ENCODE results near the gene ITFG1. TPM values are rescaled to one million over a fixed set of nuclear protein-coding genes. Genes with fewer than 3 reads are reported as not detected.

The ITFG1 gene
- total RNA-seq, 4 donors from 2014 or later: 40.7 to 54.0 (median 45.2) TPM

DNA sequence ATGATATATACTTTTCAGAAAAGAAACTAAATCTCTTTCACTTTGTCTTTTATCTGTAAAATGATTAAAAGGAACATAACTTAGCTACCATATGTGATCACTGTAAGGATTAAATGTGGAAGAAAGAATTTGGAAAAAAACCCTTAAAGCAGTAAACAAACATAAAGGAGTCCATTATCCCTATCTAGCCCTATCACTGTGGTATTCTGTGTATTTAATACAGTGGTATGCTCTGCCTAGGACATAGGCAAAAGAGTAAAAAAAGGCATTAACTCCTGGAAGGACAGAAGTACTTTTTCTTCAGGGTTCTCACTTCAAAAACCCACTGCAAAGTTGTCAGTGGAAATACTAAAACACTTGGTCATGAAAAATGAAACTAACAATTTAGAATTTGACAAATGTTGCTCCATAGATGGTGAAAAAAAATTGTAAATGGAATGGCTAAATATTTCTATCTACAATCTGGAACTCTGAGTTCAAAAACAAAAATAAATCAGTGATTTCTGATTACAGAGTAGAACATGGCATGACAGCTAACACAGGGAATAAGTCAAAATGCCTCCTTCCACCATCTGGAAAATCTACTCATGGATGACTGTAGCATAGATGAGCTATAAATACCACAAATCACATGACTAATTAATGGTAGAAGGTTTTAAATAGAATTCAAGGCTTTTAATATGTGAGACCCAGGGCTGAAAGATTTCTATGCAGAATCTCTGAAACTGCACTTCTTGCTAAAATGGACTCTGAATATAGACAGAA lies 140.1 kb downstream of the ITFG1 start:
- Histone ChIP-seq H3K4me3 (no peak overlapping the region), H3K9me3 (no peaks in the 10 kb centered on the region), H3K27ac (no peak overlapping the region), H3K36me3 (no peaks in the 10 kb centered on the region), H3K27me3 (no peaks in the 10 kb centered on the region), H3K4me1 (no peaks in the 10 kb centered on the region)
- no peak for TF ChIP-seq POLR2AphosphoS5 (IDR thresholded peaks at IDR 0.05)
- no peak for TF ChIP-seq EP300 (IDR thresholded peaks at IDR 0.05)
- no peak for TF ChIP-seq POLR2A (IDR thresholded peaks at IDR 0.05)
- TF ChIP-seq, protein P1, sequence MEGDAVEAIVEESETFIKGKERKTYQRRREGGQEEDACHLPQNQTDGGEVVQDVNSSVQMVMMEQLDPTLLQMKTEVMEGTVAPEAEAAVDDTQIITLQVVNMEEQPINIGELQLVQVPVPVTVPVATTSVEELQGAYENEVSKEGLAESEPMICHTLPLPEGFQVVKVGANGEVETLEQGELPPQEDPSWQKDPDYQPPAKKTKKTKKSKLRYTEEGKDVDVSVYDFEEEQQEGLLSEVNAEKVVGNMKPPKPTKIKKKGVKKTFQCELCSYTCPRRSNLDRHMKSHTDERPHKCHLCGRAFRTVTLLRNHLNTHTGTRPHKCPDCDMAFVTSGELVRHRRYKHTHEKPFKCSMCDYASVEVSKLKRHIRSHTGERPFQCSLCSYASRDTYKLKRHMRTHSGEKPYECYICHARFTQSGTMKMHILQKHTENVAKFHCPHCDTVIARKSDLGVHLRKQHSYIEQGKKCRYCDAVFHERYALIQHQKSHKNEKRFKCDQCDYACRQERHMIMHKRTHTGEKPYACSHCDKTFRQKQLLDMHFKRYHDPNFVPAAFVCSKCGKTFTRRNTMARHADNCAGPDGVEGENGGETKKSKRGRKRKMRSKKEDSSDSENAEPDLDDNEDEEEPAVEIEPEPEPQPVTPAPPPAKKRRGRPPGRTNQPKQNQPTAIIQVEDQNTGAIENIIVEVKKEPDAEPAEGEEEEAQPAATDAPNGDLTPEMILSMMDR (IDR thresholded peaks at IDR 0.05): no peak
- ATAC-seq: no peak

DNA sequence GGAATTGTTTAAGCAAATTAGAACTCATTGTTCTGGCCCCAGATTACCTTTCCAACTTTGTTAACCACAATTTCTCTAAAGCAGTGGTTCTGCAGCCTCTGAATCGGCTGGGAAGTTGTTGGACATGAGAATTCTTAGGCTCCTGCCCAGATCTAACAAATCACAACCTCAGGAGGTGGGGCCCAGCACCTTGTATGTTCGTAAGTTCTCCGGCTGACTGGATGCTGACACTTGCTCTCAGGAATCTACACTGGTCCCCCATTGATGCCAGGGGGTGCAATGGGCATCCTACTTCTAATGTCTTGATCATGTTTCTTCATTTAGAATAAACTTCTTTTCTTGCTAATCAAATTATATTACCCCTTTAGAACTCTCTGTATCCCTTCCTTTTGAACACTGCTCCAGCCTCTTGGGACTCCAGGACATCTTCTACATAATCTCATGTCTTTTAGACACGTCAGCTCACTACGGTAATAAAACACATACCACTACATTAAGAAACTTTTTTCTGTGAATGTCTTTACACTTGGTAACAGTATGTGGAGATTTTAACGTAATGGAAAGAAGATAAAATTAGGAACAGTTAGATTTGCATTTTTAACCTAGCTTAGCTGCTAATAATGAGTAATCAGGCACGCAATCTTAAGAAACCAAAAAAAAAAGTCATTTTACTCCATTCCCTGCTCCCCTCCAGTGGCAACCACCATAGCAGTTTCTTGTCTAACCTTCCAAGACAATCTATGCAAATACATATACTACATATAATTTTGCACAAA lies 143.2 kb downstream of the ITFG1 start:
- no peak for ATAC-seq
- Histone ChIP-seq H3K36me3 (no peaks in the 10 kb centered on the region), H3K4me3 (no peak overlapping the region), H3K27ac (no peak overlapping the region), H3K4me1 (no peaks in the 10 kb centered on the region), H3K27me3 (no peaks in the 10 kb centered on the region), H3K9me3 (no peaks in the 10 kb centered on the region)
- 83 to 93% methylated on average over 7 of the region's 7 CpGs for WGBS, 2 donors (ENCODE audit: low coverage in 1 of 2)
- TF ChIP-seq, protein P1 (IDR thresholded peaks at IDR 0.05): no peak
- TF ChIP-seq EP300 (IDR thresholded peaks at IDR 0.05): no peak
- TF ChIP-seq POLR2AphosphoS5 (IDR thresholded peaks at IDR 0.05): no peak
- TF ChIP-seq POLR2A (IDR thresholded peaks at IDR 0.05): no peak

DNA sequence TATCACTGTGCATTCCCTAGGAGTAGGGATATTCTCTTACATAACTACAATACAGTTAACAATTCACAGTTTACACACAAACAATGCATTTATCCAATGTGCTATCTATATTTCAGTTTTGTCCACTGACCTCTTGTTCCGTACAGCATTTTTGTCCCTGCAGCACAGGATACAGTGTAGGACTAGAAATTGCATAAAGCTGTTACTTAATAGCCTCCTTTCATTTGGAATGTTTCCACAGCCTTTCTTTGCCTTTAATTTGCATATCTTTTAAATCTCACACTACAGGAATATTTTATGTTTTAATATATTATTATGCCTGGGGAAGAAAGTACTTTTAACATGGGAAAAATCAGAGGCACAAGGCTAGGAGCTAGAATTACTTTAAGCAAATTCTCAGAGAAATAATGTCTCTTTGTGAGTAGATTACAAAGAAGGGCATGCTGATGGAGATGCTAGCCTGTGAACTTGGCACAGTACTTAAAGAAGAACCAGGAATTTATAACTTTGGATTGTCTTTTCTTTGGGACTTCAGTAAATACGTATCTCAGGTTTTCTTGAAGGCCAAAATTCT lies 144.3 kb downstream of the ITFG1 start:
- H3K9me3 ChIP-seq: no peaks in the 10 kb centered on the region
- H3K36me3 ChIP-seq: no peaks in the 10 kb centered on the region
- WGBS, 2 donors (ENCODE audit: low coverage in 1 of 2): 57 to 71% methylated on average over 2 of the region's 2 CpGs

DNA sequence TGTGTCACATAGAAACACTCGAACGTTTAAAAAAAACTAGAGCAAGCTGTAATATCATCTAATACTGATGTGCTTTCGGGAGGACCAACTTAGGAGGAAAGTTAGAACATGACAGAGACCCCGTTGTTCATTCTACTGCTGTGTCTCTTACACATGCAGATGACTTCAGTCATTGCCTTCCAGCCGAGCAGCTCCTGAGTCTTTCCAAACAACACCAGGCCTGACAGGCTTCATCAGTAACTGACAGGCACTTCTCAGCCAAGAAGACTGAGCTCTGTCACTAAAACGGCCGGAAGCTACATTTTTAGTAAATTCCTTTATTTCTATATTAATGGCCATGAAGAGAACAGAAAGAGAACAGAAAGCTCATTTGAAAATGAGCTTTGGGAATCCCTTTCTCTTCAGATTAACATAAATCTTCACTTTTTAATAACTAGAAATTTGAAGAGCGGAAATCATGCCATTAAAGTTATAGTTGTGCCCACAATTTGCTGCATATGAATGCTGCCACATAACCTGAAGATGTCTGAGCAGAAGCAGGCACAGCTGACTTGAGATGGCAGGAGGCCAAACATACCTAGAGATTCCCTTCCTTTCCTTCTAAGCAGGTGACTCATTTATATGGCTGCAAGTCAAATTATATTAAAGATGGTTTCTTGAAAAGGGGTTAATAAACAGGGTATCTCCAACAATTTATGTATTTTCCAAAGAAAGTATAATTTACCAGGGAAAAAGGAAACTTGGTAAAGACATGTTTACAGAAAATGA lies 148.9 kb downstream of the ITFG1 start:
- no peaks in the 10 kb centered on the region for H3K27me3 ChIP-seq
- no peak overlapping the region for H3K27ac ChIP-seq
- 73 to 83% methylated on average over 8 of the region's 8 CpGs for WGBS, 2 donors (ENCODE audit: low coverage in 1 of 2)
- H3K4me3 ChIP-seq: no peak overlapping the region
- no peaks in the 10 kb centered on the region for H3K9me3 ChIP-seq
- H3K4me1 ChIP-seq: no peaks in the 10 kb centered on the region
- no peaks in the 10 kb centered on the region for H3K36me3 ChIP-seq
- no peak for ATAC-seq
- TF ChIP-seq POLR2AphosphoS5 (IDR thresholded peaks at IDR 0.05) (no peak), EP300 (IDR thresholded peaks at IDR 0.05) (no peak), POLR2A (IDR thresholded peaks at IDR 0.05) (no peak)
- TF ChIP-seq, protein P1 (IDR thresholded peaks at IDR 0.05): no peak

More for the DNA sequence above, 144.3 kb downstream of the ITFG1 start:
- H3K4me1 ChIP-seq: no peaks in the 10 kb centered on the region
- ATAC-seq: no peak
- TF ChIP-seq POLR2AphosphoS5 (IDR thresholded peaks at IDR 0.05) (no peak), POLR2A (IDR thresholded peaks at IDR 0.05) (no peak), EP300 (IDR thresholded peaks at IDR 0.05) (no peak)
- TF ChIP-seq, protein P1 (IDR thresholded peaks at IDR 0.05): no peak
- no peaks in the 10 kb centered on the region for H3K27me3 ChIP-seq
- no peak overlapping the region for H3K27ac ChIP-seq
- H3K4me3 ChIP-seq: no peak overlapping the region

All from gastroesophageal sphincter (tissue), 4 donors.